ENCODE data around the gene SGCD. TPM values are rescaled to one million over a fixed set of nuclear protein-coding genes. Genes with fewer than 3 reads are reported as not detected.

SGCD gene
- total and polyA plus RNA-seq, 2 of the 4 experiments (the other 2 are of a cell fraction) = 5.8 to 10.6 TPM

DNA sequence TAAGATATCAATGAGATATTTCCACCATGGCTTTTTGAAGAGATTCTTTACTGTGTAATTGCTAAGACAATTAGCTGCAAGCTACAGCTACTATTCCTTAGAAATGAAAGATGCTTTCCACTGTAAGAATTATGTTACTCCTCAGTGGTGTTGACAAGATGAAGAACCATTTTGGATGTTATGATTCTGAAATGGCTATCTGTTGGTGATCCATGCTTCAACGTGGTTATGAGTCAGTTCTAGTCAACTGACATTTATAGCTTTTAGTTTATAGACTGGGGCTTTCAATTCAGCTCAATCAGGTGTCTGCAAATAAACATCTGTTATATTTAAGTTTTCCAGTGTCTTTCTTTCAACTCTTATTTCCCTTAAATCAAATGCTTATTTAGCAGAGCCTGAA is 93.7 kb downstream of the SGCD start:
- Histone ChIP-seq H2AFZ (replicated peaks; ENCODE audit: low read length, poor library complexity) (no peak overlapping the region), H2BK15ac (ENCODE audit: low read depth, low read length) (no peak overlapping the region), H3K14ac (replicated peaks; ENCODE audit: low read depth, low read length) (no peak overlapping the region), H3K18ac (ENCODE audit: low read depth, low read length) (no peak overlapping the region), H3K4ac (ENCODE audit: low read depth, low read length) (no peak overlapping the region), H3K9ac (ENCODE audit: low read depth, low read length) (no peak overlapping the region), H3K9me1 (ENCODE audit: insufficient read depth, low read length) (no peaks in the 10 kb centered on the region), H3K9me3 (ENCODE audit: control insufficient read depth, insufficient read depth, low read length) (no peaks in the 10 kb centered on the region), H3K4me1 (ENCODE audit: control insufficient read depth, insufficient read depth, low read length) (no peaks in the 10 kb centered on the region), H3K27ac (ENCODE audit: insufficient read depth, low read length) (no peak overlapping the region), H2BK20ac (ENCODE audit: low read depth, low read length) (no peak overlapping the region), H2AK9ac (replicated peaks; ENCODE audit: low read depth, low read length, poor library complexity) (no peak overlapping the region), H3K56ac (ENCODE audit: extremely low read depth, insufficient read depth, low read length) (no peak overlapping the region), H3K4me3 (ENCODE audit: insufficient read depth, low read depth, low read length) (no peak overlapping the region), H3K27me3 (ENCODE audit: control insufficient read depth, insufficient read depth, low read length) (no peaks in the 10 kb centered on the region), H4K8ac (ENCODE audit: low read depth in 2 of 2, low read length in 2 of 2) (no peak overlapping the region), H2AK5ac (ENCODE audit: low read depth, low read length) (no peak overlapping the region), H2BK5ac (ENCODE audit: low read depth, low read length, poor library complexity, severe bottlenecking) (no peak overlapping the region), H2BK120ac (ENCODE audit: low read depth, low read length) (no peak overlapping the region), H4K5ac (ENCODE audit: low read depth, low read length) (no peak overlapping the region), H3K36me3 (ENCODE audit: control insufficient read depth, insufficient read depth, low read length) (0 out of 2 replicates have a peak, but pooled peaks cover 1% of the 10 kb centered on the region), H4K20me1 (ENCODE audit: insufficient read depth, low read length) (no peaks in the 10 kb centered on the region; the same call in 1 of the 2 replicates), H3K23ac (ENCODE audit: low read depth, low read length) (no peak overlapping the region), H3K4me2 (ENCODE audit: low read depth, low read length) (no peak overlapping the region), H3K79me1 (ENCODE audit: low read depth in 1 of 2, low read length in 2 of 2) (0 out of 4 replicates have a peak, but pooled peaks cover 0 to 2% of the 10 kb centered on the region in 2 experiments), H4K91ac (ENCODE audit: insufficient read depth, low read depth, low read length) (no peak overlapping the region)
- ATAC-seq (ENCODE audit: low read depth) (no peak), DNase-seq (peak; percentile 20)
- intact Hi-C loops (cut with micrococcal nuclease) = no loop called here
- in situ Hi-C loops (cut with MboI; ENCODE audit: low sequenced_read_pairs) = no loop called here
- WGBS, 2 experiments (ENCODE audit: extremely low coverage in 2 of 2, insufficient read length in 1 of 2) = no CpG with 5 or more reads among the region's 1 CpG
- dilution Hi-C loops (cut with HindIII; ENCODE audit: low sequenced_read_pairs, unreplicated experiment) = no loop called here
- ChIA-PET POLR2A (ENCODE audit: unreplicated experiment) (no interaction called here), CTCF (no interaction called here)
- TF ChIP-seq FOS (IDR thresholded peaks at IDR 0.05; ENCODE audit: low read depth, low read length) (no peak), SMC3 (IDR thresholded peaks at IDR 0.05; ENCODE audit: low read depth, low read length) (no peak), CHD1 (IDR thresholded peaks at IDR 0.05; ENCODE audit: low read depth, low read length) (no peak), MAZ (IDR thresholded peaks at IDR 0.05; ENCODE audit: borderline replicate concordance, low read depth, low read length) (no peak), MAFK (IDR thresholded peaks at IDR 0.05; ENCODE audit: low read depth, low read length) (no peak), POLR2A (IDR thresholded peaks at IDR 0.05; ENCODE audit: low read depth, low read length) (no peak), BHLHE40 (IDR thresholded peaks at IDR 0.05; ENCODE audit: low read depth, low read length) (no peak)
- no TSS peak for BruUV-seq (replicated peaks)

All from IMR-90 (cell line).